ENCODE data around the gene TBATA.

Gene TBATA

GRCh38 chr10:70822076-70822820, 37.1 kb upstream of the TBATA start:
- Histone ChIP-seq H3K9ac (ENCODE audit: low read depth, low read length) (no peak overlapping the region), H3K4me3 (ENCODE audit: low read depth, low read length) (no peak overlapping the region), H3K9me3 (ENCODE audit: control insufficient read depth, insufficient read depth, low read length) (no peaks in the 10 kb centered on the region), H3K36me3 (ENCODE audit: control insufficient read depth, insufficient read depth, low read length) (peaks cover 51% of the 10 kb centered on the region), H3K4me1 (ENCODE audit: control insufficient read depth, insufficient read depth, low read length) (no peaks in the 10 kb centered on the region), H3K27me3 (ENCODE audit: control insufficient read depth, insufficient read depth, low read length) (no peaks in the 10 kb centered on the region), H3K27ac (ENCODE audit: low read depth, low read length) (no peak overlapping the region)

GRCh38 chr10:70820976-70821750, 36.0 kb upstream of the TBATA start:
- no peak overlapping the region for H3K4me3 ChIP-seq (ENCODE audit: low read depth, low read length)
- H3K27ac ChIP-seq (ENCODE audit: low read depth, low read length) = no peak overlapping the region
- H3K36me3 ChIP-seq (ENCODE audit: control insufficient read depth, insufficient read depth, low read length) = peaks cover 49% of the 10 kb centered on the region
- H3K9me3 ChIP-seq (ENCODE audit: control insufficient read depth, insufficient read depth, low read length) = no peaks in the 10 kb centered on the region
- no peak overlapping the region for H3K9ac ChIP-seq (ENCODE audit: low read depth, low read length)
- H3K27me3 ChIP-seq (ENCODE audit: control insufficient read depth, insufficient read depth, low read length) = no peaks in the 10 kb centered on the region
- no peaks in the 10 kb centered on the region for H3K4me1 ChIP-seq (ENCODE audit: control insufficient read depth, insufficient read depth, low read length)

- no peaks in the 10 kb centered on the region for H3K27me3 ChIP-seq (ENCODE audit: control insufficient read depth, insufficient read depth, low read length)
- peak overlapping the region; percentile 80 for H3K4me3 ChIP-seq (ENCODE audit: low read depth, low read length)
- H3K27ac ChIP-seq (ENCODE audit: low read depth, low read length) = peak overlapping the region; percentile 91
- peaks cover 6% of the 10 kb centered on the region for H3K4me1 ChIP-seq (ENCODE audit: control insufficient read depth, insufficient read depth, low read length)
- peak overlapping the region; percentile 62 for H3K9ac ChIP-seq (ENCODE audit: low read depth, low read length)
- H3K9me3 ChIP-seq (ENCODE audit: control insufficient read depth, insufficient read depth, low read length) = no peaks in the 10 kb centered on the region
- H3K36me3 ChIP-seq (ENCODE audit: control insufficient read depth, insufficient read depth, low read length) = peaks cover 32% of the 10 kb centered on the region
Observed at GRCh38 chr10:70816220-70816894, 31.2 kb upstream of the TBATA start.

- peak within 1 kb of the TSS; percentile 91 for H3K27ac ChIP-seq (ENCODE audit: low read depth, low read length)
- H3K4me3 ChIP-seq (ENCODE audit: low read depth, low read length) = peak within 1 kb of the TSS; percentile 80
- no peaks in the 10 kb centered on the region for H3K27me3 ChIP-seq (ENCODE audit: control insufficient read depth, insufficient read depth, low read length)
- peaks cover 25% of the 10 kb centered on the region for H3K36me3 ChIP-seq (ENCODE audit: control insufficient read depth, insufficient read depth, low read length)
- H3K9ac ChIP-seq (ENCODE audit: low read depth, low read length) = peak within 1 kb of the TSS; percentile 67
- H3K9me3 ChIP-seq (ENCODE audit: control insufficient read depth, insufficient read depth, low read length) = no peaks in the 10 kb centered on the region
- H3K4me1 ChIP-seq (ENCODE audit: control insufficient read depth, insufficient read depth, low read length) = peaks cover 6% of the 10 kb centered on the region
Observed at GRCh38 chr10:70815504-70816219, 30.5 kb upstream of the TBATA start, which contains the start of gene SGPL1. TSS of gene SGPL1 (plus strand) at chr10:70815948. CDS start at chr10:70816854, 906 bp downstream.

GRCh38 chr10:70814126-70814525, 28.9 kb upstream of the TBATA start:
- Histone ChIP-seq H3K4me3 (ENCODE audit: low read depth, low read length) (no peak overlapping the region), H3K9me3 (ENCODE audit: control insufficient read depth, insufficient read depth, low read length) (no peaks in the 10 kb centered on the region), H3K27ac (ENCODE audit: low read depth, low read length) (no peak overlapping the region), H3K9ac (ENCODE audit: low read depth, low read length) (no peak overlapping the region), H3K27me3 (ENCODE audit: control insufficient read depth, insufficient read depth, low read length) (no peaks in the 10 kb centered on the region), H3K4me1 (ENCODE audit: control insufficient read depth, insufficient read depth, low read length) (peaks cover 6% of the 10 kb centered on the region), H3K36me3 (ENCODE audit: control insufficient read depth, insufficient read depth, low read length) (peaks cover 17% of the 10 kb centered on the region)

GRCh38 chr10:70812814-70813213, 27.6 kb upstream of the TBATA start:
- H3K9ac ChIP-seq (ENCODE audit: low read depth, low read length) = no peak overlapping the region
- H3K9me3 ChIP-seq (ENCODE audit: control insufficient read depth, insufficient read depth, low read length) = no peaks in the 10 kb centered on the region
- peaks cover 5% of the 10 kb centered on the region for H3K36me3 ChIP-seq (ENCODE audit: control insufficient read depth, insufficient read depth, low read length)
- no peak overlapping the region for H3K4me3 ChIP-seq (ENCODE audit: low read depth, low read length)
- H3K4me1 ChIP-seq (ENCODE audit: control insufficient read depth, insufficient read depth, low read length) = peaks cover 6% of the 10 kb centered on the region
- no peaks in the 10 kb centered on the region for H3K27me3 ChIP-seq (ENCODE audit: control insufficient read depth, insufficient read depth, low read length)
- H3K27ac ChIP-seq (ENCODE audit: low read depth, low read length) = no peak overlapping the region

- H3K9me3 ChIP-seq (ENCODE audit: control insufficient read depth, insufficient read depth, low read length) = no peaks in the 10 kb centered on the region
- H3K4me3 ChIP-seq (ENCODE audit: low read depth, low read length) = no peak overlapping the region
- H3K9ac ChIP-seq (ENCODE audit: low read depth, low read length) = no peak overlapping the region
- no peak overlapping the region for H3K27ac ChIP-seq (ENCODE audit: low read depth, low read length)
- no peaks in the 10 kb centered on the region for H3K27me3 ChIP-seq (ENCODE audit: control insufficient read depth, insufficient read depth, low read length)
- no peaks in the 10 kb centered on the region for H3K36me3 ChIP-seq (ENCODE audit: control insufficient read depth, insufficient read depth, low read length)
- peaks cover 9% of the 10 kb centered on the region for H3K4me1 ChIP-seq (ENCODE audit: control insufficient read depth, insufficient read depth, low read length)
Observed at GRCh38 chr10:70811881-70812280, 26.7 kb upstream of the TBATA start.

GRCh38 chr10:70810967-70811366, 25.8 kb upstream of the TBATA start:
- no peak overlapping the region for H3K9ac ChIP-seq (ENCODE audit: low read depth, low read length)
- H3K27me3 ChIP-seq (ENCODE audit: control insufficient read depth, insufficient read depth, low read length) = no peaks in the 10 kb centered on the region
- H3K9me3 ChIP-seq (ENCODE audit: control insufficient read depth, insufficient read depth, low read length) = no peaks in the 10 kb centered on the region
- H3K4me3 ChIP-seq (ENCODE audit: low read depth, low read length) = no peak overlapping the region
- H3K27ac ChIP-seq (ENCODE audit: low read depth, low read length) = no peak overlapping the region
- peaks cover 10% of the 10 kb centered on the region for H3K4me1 ChIP-seq (ENCODE audit: control insufficient read depth, insufficient read depth, low read length)
- no peaks in the 10 kb centered on the region for H3K36me3 ChIP-seq (ENCODE audit: control insufficient read depth, insufficient read depth, low read length)

- Histone ChIP-seq H3K9me3 (ENCODE audit: control insufficient read depth, insufficient read depth, low read length) (no peaks in the 10 kb centered on the region), H3K4me3 (ENCODE audit: low read depth, low read length) (no peak overlapping the region), H3K9ac (ENCODE audit: low read depth, low read length) (no peak overlapping the region), H3K4me1 (ENCODE audit: control insufficient read depth, insufficient read depth, low read length) (0 out of 2 replicates have a peak, but pooled peaks cover 4% of the 10 kb centered on the region), H3K36me3 (ENCODE audit: control insufficient read depth, insufficient read depth, low read length) (no peaks in the 10 kb centered on the region), H3K27ac (ENCODE audit: low read depth, low read length) (no peak overlapping the region), H3K27me3 (ENCODE audit: control insufficient read depth, insufficient read depth, low read length) (no peaks in the 10 kb centered on the region)
Observed at GRCh38 chr10:70809726-70810125, 24.5 kb upstream of the TBATA start.

- Histone ChIP-seq H3K27ac (ENCODE audit: low read depth, low read length) (no peak overlapping the region), H3K4me1 (ENCODE audit: control insufficient read depth, insufficient read depth, low read length) (0 out of 2 replicates have a peak, but pooled peaks cover 4% of the 10 kb centered on the region), H3K9ac (ENCODE audit: low read depth, low read length) (no peak overlapping the region), H3K27me3 (ENCODE audit: control insufficient read depth, insufficient read depth, low read length) (no peaks in the 10 kb centered on the region), H3K9me3 (ENCODE audit: control insufficient read depth, insufficient read depth, low read length) (no peaks in the 10 kb centered on the region), H3K4me3 (ENCODE audit: low read depth, low read length) (no peak overlapping the region), H3K36me3 (ENCODE audit: control insufficient read depth, insufficient read depth, low read length) (no peaks in the 10 kb centered on the region)
Observed at GRCh38 chr10:70809011-70809611, 23.9 kb upstream of the TBATA start.

All from HUES48 (cell line).